ENCODE results near the gene HTR1E.

DNA sequence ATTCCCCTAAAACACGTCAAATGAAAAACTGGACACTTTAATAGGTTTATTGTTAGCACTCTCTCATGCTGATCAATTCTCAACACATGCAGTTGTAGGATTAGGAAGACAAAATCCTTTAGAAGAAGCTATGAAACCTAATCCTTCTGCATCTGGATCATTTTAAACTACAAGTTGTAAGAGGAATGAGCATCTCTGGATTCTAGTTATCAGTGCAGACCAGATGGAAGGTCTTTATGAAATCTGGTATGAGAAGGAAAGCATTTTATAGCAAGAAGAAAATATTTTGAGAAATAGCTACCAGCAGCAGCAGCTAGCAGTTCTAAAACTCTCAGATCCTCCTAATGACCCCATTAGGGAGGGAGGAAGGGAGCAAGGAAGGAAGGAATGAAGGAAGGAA, 4.1 kb downstream of the HTR1E start:
- TF ChIP-seq POLR2A (IDR thresholded peaks at IDR 0.05; ENCODE audit: control extremely low read depth in 1 of 2, low read depth in 2 of 2, low read length in 2 of 2) (no peak), CHD2 (IDR thresholded peaks at IDR 0.05; ENCODE audit: low read length) (no peak), FOSL1 (IDR thresholded peaks at IDR 0.05; ENCODE audit: insufficient read depth, low read depth, low read length) (no peak), RAD21 (IDR thresholded peaks at IDR 0.05 in 1 of 2, conservative IDR thresholded peaks at IDR 0.05 in 1 of 2; ENCODE audit: low read depth in 2 of 2, low read length in 2 of 2) (no peak)
